ENCODE results near the gene PEX1.

DNA sequence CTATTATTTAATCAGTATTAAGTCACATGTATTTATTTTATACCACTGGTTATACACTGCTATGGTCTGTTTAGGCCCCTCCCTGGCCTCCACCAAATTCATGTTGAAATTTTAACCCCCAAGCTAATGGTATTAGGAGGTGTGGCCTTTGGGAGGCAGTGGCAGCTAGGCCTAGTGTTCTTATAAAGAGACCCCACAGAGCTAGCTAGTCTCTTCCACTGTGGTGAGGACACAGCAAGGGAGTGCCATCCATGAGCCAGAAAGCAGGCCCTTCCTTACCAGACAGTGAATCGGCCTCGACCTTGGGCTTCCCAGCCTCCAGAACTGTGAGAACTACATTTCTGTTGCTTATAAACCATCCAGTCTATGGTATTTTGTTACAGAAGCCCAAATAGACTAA, 28.9 kb upstream of the PEX1 start:
- TF ChIP-seq POLR2A (IDR thresholded peaks at IDR 0.05; ENCODE audit: low read length) (no peak), CTCF (IDR thresholded peaks at IDR 0.05) (no peak), JUN (IDR thresholded peaks at IDR 0.05) (no peak), RAD21 (conservative IDR thresholded peaks at IDR 0.05 in 1 of 2, IDR thresholded peaks at IDR 0.05 in 1 of 2) (no peak), RFX5 (IDR thresholded peaks at IDR 0.05) (no peak), ESRRA (IDR thresholded peaks at IDR 0.05; ENCODE audit: borderline replicate concordance, low read length) (no peak), MAZ (IDR thresholded peaks at IDR 0.05; ENCODE audit: borderline replicate concordance, low read depth, low read length) (no peak), BHLHE40 (IDR thresholded peaks at IDR 0.05; ENCODE audit: low read depth, low read length) (no peak), CHD2 (IDR thresholded peaks at IDR 0.05; ENCODE audit: low read length, partially characterized antibody) (no peak)
- TF ChIP-seq, protein P1, sequence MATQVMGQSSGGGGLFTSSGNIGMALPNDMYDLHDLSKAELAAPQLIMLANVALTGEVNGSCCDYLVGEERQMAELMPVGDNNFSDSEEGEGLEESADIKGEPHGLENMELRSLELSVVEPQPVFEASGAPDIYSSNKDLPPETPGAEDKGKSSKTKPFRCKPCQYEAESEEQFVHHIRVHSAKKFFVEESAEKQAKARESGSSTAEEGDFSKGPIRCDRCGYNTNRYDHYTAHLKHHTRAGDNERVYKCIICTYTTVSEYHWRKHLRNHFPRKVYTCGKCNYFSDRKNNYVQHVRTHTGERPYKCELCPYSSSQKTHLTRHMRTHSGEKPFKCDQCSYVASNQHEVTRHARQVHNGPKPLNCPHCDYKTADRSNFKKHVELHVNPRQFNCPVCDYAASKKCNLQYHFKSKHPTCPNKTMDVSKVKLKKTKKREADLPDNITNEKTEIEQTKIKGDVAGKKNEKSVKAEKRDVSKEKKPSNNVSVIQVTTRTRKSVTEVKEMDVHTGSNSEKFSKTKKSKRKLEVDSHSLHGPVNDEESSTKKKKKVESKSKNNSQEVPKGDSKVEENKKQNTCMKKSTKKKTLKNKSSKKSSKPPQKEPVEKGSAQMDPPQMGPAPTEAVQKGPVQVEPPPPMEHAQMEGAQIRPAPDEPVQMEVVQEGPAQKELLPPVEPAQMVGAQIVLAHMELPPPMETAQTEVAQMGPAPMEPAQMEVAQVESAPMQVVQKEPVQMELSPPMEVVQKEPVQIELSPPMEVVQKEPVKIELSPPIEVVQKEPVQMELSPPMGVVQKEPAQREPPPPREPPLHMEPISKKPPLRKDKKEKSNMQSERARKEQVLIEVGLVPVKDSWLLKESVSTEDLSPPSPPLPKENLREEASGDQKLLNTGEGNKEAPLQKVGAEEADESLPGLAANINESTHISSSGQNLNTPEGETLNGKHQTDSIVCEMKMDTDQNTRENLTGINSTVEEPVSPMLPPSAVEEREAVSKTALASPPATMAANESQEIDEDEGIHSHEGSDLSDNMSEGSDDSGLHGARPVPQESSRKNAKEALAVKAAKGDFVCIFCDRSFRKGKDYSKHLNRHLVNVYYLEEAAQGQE (IDR thresholded peaks at IDR 0.05), result no peak

All from A549 (cell line).